ENCODE measurements around the gene APOBEC3B. TPM values are rescaled to one million over a fixed set of nuclear protein-coding genes. Genes with fewer than 3 reads are reported as not detected.
"Not testable (repeated sequence)": the region's sequence is repeated elsewhere in the genome, so short reads cannot be mapped to it uniquely, and the experiment has no call there.

The APOBEC3B gene
- total RNA-seq, 2 experiments from 2014 or later = 8.0 to 8.5 TPM

DNA sequence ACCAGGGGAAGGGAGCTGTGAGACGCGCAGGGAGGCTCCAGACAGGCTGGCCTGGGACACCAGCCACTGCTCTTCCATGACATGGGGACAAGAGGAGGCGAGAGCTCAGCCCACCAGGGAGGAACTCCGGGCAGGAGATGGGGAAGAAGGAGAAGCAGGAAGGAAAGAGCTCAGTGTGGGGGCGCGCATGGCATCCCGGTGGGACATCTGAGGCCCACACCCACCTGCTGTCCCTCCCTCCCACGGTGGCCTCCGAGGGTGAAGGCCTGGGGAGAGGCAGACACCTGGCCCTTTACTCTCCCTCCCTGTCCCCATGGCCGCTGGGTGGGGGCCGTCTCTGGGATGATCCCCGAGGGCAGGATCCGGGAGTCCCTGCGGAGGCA is 58.0 kb downstream of the APOBEC3B start:
- peaks cover 22% of the 10 kb centered on the region for H3K4me1 Mint-ChIP-seq
- not testable (repeated sequence) for H3K27me3 Mint-ChIP-seq
- POLR2A ChIA-PET = interaction anchor here (0.7 kb wide), 1 partner anchor 82 kb away, joined by 3 read pairs; no protein-coding TSS in a partner anchor

DNA sequence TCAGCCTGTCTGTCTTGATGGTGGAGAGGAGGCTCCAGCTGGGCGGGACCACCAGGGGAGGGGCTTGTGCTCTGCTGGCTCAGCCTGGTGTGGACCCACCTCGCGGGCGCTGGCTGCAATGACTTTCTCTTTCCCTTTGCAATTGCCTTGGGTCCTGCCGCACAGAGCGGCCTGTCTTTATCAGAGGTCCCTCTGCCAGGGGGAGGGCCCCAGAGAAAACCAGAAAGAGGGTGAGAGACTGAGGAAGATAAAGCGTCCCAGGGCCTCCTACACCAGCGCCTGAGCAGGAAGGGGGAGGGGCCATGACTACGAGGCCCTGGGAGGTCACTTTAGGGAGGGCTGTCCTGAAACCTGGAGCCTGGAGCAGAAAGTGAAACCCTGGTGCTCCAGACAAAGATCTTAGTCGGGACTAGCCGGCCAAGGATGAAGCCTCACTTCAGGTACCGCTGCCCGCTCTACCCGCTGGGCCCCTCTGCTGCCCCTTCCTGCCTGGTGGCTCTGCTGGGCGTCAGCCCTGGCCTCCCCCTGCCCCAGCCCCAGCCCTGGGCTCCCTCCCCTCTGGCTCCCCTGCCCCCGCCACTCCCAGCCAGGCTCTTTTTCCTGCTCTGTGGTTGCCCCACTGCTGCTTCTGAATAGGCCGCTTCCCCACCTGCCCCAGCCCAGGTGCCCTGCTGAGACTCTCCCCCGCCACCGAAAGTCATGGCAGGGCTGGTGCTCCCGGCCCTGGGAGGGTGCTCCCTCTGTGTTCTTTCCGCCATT is 58.6 kb downstream of the APOBEC3B start, which contains the start of gene APOBEC3F:
TSS of gene APOBEC3F (plus strand) at position 327 of the 759 bp plus-strand sequence. CDS start at position 424, 97 bp downstream.
- peaks cover 12% of the 10 kb centered on the region for H3K36me3 Mint-ChIP-seq (ENCODE audit: low read depth)
- ATAC-seq (peak; percentile 95), DNase-seq (peak; percentile 80)
- CTCF ChIA-PET = interaction anchor here (0.8 kb wide), 1 partner anchor 81 kb away, joined by 4 read pairs; no protein-coding TSS in a partner anchor
- H3K9me3 Mint-ChIP-seq (ENCODE audit: low read depth); H3K27me3 Mint-ChIP-seq: not testable (repeated sequence)
- H3K4me1 Mint-ChIP-seq = peaks cover 22% of the 10 kb centered on the region
- peak within 1 kb of the TSS; percentile 86 for H3K4me3 Mint-ChIP-seq
- peak within 1 kb of the TSS; percentile 85 for H3K27ac Mint-ChIP-seq
- intact Hi-C loops (cut with DNase I, micrococcal nuclease) = loop anchor here in 1 of 2 experiments (2.0 to 5.0 kb wide), 2 partner anchors 20 to 37 kb away; partner anchors contain the start of genes APOBEC3D and APOBEC3G
- POLR2A ChIA-PET = interaction anchor here (0.7 kb wide), 1 partner anchor 81 kb away, joined by 3 read pairs; no protein-coding TSS in a partner anchor

More for the DNA sequence above, 58.0 kb downstream of the APOBEC3B start:
- not testable (repeated sequence) for ATAC-seq; H3K9me3 Mint-ChIP-seq (ENCODE audit: low read depth); DNase-seq
- peak overlapping the region; percentile 62 for H3K27ac Mint-ChIP-seq
- peaks cover 12% of the 10 kb centered on the region for H3K36me3 Mint-ChIP-seq (ENCODE audit: low read depth)
- H3K4me3 Mint-ChIP-seq = peak overlapping the region; percentile 49
- CTCF ChIA-PET = interaction anchor here (0.8 kb wide), 1 partner anchor 82 kb away, joined by 4 read pairs; no protein-coding TSS in a partner anchor
- intact Hi-C loops (cut with DNase I, micrococcal nuclease) = loop anchor here in 1 of 2 experiments (2.0 to 5.0 kb wide), 2 partner anchors 19 to 37 kb away; partner anchors contain the start of genes APOBEC3D and APOBEC3G

DNA sequence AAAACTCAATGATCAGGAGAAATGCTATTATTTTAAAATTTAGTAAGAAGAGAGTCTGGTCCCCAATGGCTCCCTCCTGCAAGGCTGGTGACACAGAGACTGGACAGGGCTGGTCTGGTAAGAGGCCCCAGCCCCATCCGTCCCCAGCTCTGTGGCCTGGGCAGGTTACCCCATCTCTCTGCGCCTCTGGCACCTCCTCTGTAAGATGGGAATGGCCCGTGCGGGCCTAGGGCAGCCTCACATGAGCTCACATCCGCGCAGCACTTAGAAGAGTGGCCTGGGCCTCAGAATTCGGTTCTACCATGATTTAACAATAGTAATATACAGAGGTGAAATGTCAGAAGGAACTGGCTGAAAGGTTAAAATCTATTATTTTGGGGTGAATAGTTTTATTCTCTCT is 59.8 kb downstream of the APOBEC3B start:
- Mint-ChIP-seq H3K9me3 (ENCODE audit: low read depth) (no peaks in the 10 kb centered on the region), H3K36me3 (ENCODE audit: low read depth) (peaks cover 12% of the 10 kb centered on the region), H3K27me3 (no peaks in the 10 kb centered on the region), H3K4me3 (peak overlapping the region; percentile 86), H3K4me1 (peaks cover 20% of the 10 kb centered on the region), H3K27ac (peak overlapping the region; percentile 65)
- ChIA-PET CTCF (interaction anchor here (0.6 to 0.7 kb wide), 2 partner anchors 97 to 129 kb away, joined by 3 to 4 read pairs; no protein-coding TSS in a partner anchor), POLR2A (no interaction called here)
- ATAC-seq = no peak
- intact Hi-C loops (cut with DNase I, micrococcal nuclease) = loop anchor here in 1 of 2 experiments (2.0 to 5.0 kb wide), 2 partner anchors 21 to 35 kb away; partner anchors contain the start of genes APOBEC3D and APOBEC3G
- no peak for DNase-seq

Other genes with a start within 250 kb of the APOBEC3B start
- 100 to 1,000 TPM in 1 of 2 experiments, 10 to 100 TPM in 1; 87.2 to 102 TPM for gene SUN2, start 226.3 kb upstream of the APOBEC3B start, total RNA-seq
- gene DNAL4, start 188.2 kb upstream of the APOBEC3B start, total RNA-seq = 1 to 10 TPM; 7.4 to 8.0 TPM
- 1 to 10 TPM; 1.3 to 1.4 TPM for gene NPTXR, start 138.3 kb upstream of the APOBEC3B start, total RNA-seq
- gene CBX6, start 110.1 kb upstream of the APOBEC3B start, total RNA-seq = 100 to 1,000 TPM in 1 of 2 experiments, 10 to 100 TPM in 1; 96.1 to 112 TPM
- not detected for gene APOBEC3A, start 24.7 kb upstream of the APOBEC3B start, total RNA-seq
- 10 to 100 TPM; 75.3 to 98.5 TPM for gene APOBEC3C, start 31.9 kb downstream of the APOBEC3B start, total RNA-seq
- 10 to 100 TPM; 27.0 to 28.2 TPM for gene APOBEC3D, start 38.8 kb downstream of the APOBEC3B start, total RNA-seq
- 10 to 100 TPM; 19.0 to 24.5 TPM for gene APOBEC3F, start 58.5 kb downstream of the APOBEC3B start, total RNA-seq
- 10 to 100 TPM; 45.9 to 47.4 TPM for gene APOBEC3G, start 94.9 kb downstream of the APOBEC3B start, total RNA-seq
- 1 to 10 TPM; 5.2 to 7.3 TPM for gene APOBEC3H, start 114.9 kb downstream of the APOBEC3B start, total RNA-seq
- 10 to 100 TPM; 19.9 to 20.3 TPM for gene CBX7, start 170.3 kb downstream of the APOBEC3B start, total RNA-seq